22Rv1 (cell line): Measurements from ENCODE around the gene RPL7L1.

Source experiments
- H3K27ac ChIP-seq: fragments of 450-650 bp; 2 replicates; pipeline ENCODE4 v1.5.1; 2017
- ZFX ChIP-seq: fragments of 450-650 bp; IDR thresholded peaks from 2 replicates; pipeline ENCODE4 v1.6.1; 2017; ENCODE audit warnings: antibody characterized with exemption, borderline replicate concordance
- TF ChIP-seq, protein P1 (sequence below): fragments of 450-650 bp; IDR thresholded peaks from 2 replicates; pipeline ENCODE4 v1.5.1; 2017; ENCODE audit warnings: mild to moderate bottlenecking

RPL7L1 gene

DNA sequence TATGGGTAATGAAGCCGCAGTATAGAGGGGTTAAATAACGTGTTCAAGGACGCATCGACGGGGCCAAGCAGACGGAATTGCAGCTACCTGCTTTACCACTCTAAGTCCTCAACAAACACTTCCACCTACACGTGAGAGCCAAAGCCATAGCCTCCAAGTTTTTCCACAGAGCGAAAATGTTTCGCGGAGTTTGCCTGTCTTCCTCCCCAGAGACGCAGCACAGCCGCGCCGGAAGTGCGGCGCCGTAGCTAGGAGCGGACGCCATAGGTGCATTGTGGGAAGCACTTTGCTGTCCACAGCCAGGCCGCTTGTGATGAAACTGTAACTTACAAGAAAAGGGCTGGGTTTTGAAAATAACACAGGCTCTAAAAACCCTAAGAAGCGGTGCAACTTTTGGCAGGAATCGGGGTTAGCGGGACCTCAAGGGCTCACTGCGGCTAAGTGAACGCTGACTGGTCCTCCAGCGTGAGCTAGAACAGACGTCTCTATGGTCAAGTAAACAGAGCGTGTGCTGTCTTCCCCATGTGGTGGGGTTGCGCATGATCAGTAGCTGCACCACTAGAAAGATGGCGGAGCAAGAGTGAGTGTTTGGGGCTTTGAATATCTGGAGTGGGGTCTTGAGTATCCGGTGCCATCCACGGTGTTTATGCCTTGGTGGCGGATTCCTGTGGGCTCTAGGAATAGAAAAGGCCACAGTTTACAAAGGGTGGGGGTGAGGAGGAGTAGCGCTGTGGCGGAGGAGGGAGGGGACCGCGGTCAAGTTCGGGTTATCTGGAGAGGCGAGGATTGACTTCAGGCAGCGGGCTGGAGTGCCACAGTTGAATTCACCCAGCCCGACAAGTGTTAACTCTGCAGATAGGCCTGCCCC is at the start of gene RPL7L1:
TSS of gene RPL7L1 (plus strand) at position 245 of the 868 bp plus-strand sequence. CDS start at position 540, 295 bp downstream.
- no peak for TF ChIP-seq ZFX
- TF ChIP-seq, protein P1, sequence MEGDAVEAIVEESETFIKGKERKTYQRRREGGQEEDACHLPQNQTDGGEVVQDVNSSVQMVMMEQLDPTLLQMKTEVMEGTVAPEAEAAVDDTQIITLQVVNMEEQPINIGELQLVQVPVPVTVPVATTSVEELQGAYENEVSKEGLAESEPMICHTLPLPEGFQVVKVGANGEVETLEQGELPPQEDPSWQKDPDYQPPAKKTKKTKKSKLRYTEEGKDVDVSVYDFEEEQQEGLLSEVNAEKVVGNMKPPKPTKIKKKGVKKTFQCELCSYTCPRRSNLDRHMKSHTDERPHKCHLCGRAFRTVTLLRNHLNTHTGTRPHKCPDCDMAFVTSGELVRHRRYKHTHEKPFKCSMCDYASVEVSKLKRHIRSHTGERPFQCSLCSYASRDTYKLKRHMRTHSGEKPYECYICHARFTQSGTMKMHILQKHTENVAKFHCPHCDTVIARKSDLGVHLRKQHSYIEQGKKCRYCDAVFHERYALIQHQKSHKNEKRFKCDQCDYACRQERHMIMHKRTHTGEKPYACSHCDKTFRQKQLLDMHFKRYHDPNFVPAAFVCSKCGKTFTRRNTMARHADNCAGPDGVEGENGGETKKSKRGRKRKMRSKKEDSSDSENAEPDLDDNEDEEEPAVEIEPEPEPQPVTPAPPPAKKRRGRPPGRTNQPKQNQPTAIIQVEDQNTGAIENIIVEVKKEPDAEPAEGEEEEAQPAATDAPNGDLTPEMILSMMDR = no peak
- H3K27ac ChIP-seq = peak within 1 kb of the TSS; percentile 96

DNA sequence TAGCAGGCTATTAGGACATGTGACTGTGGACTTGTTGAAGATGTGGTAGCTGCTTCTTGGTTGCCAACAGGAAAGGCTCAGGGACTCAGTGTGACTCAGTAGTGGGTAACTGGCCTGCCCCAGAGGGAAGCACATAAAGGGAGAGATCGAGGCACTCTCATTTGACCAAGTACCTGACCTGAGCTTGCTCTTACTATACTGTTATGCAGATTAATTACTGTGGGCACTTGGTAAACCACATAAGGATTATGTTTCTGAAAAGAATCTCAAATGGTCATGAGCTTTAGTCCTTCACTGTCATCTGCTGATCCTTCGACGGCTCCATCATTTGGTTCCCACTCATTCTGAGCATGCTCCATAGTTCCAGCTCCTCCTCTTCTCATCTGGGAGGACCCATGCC is 48.2 kb upstream of the RPL7L1 start:
- H3K27ac ChIP-seq = no peak overlapping the region
- TF ChIP-seq, protein P1 = no peak
- no peak for TF ChIP-seq ZFX

DNA sequence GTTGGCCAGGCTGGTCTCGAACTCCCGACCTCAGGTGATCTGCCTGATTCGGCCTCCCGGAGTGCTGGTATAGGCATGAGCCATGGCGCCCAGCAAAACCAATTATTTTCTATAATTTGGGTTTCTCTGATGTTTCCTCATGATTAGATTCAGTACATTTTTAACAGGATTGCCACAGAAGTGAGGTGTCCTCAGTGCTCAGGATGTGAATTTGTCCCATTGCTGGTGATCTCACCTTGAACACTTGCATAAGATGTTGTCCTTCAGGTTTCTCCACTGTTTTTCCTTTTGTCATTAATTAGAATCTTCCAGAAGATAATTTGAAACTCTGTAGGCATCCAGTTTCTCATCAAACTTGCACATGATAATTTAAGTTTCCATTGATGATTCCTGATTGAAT is 45.4 kb upstream of the RPL7L1 start:
- no peak overlapping the region for H3K27ac ChIP-seq
- TF ChIP-seq, protein P1 = no peak
- TF ChIP-seq ZFX = no peak

DNA sequence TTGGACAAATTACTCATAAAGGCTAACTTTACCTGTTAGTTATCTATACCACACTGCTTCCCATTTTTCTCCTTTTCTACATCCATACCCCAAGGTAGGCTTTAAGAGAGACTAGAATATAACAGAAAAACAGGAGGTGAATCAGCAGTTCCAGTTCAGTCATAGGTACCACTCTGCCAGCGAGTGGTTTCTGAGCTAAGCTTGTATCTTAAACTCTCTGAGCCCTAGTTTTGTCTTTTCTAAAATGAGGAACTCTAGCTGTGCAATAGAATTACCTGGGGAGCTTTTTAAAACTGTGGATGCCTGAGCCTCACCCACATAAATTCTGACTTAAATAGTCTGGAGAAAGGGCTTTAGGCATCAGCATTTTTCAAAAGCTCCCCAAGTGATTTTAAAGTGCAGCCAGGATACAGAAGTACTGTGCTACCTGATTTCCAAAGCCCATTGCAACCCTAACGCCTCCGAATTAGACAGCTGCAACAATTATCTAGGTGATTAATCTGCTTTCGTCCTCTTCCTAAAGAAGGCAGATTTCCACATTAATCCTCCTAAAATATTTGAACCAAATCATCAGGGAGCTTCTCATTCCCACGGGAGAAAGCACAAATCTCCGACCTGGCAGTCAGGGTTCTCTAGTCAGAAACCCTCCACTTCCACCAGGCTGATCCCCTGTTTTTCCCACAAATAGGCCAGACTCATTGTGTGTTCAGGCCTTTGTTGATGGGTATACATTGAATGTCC is 37.4 kb upstream of the RPL7L1 start:
- H3K27ac ChIP-seq = no peak overlapping the region
- TF ChIP-seq, protein P1 = no peak
- TF ChIP-seq ZFX = no peak

DNA sequence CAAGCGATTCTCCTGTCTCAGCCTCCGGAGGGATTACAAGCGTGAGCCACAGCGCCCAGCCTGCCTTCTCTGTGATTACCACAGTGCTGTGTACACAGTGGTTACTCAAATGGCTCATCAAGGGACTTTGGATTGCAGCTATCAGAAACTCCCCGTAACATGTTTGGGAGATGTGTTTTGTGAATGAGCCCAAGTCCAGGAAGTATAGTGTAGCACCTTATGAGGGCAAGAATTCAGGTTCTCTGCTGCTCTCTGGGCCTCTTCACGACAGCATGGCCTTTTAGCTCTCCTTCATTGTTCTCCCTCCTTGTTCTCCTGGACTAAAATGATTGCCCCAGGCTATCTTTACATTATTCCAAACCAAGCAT is 34.1 kb upstream of the RPL7L1 start:
- TF ChIP-seq, protein P1 = no peak
- no peak for TF ChIP-seq ZFX
- no peak overlapping the region for H3K27ac ChIP-seq

DNA sequence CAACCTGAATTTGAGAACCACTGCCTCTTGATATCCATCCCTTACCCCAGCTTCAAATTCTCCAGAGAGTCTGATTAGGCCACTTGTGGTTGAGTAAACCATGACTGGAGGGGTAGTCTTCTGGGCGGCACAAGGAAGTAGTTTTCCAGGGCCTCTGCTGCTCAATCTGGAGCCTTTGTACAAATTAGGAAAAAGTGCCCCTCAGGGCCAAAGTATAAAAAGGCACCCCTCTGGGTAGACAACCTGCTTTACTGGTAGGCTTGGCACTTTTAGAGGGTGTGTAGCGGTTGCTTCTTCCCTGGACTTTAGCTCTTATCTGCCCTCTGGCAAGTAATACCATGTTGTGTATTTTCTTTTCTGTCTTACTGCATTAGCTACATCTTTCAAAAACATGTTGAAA is 32.9 kb upstream of the RPL7L1 start:
- TF ChIP-seq, protein P1 = no peak
- TF ChIP-seq ZFX = no peak
- H3K27ac ChIP-seq = no peak overlapping the region

DNA sequence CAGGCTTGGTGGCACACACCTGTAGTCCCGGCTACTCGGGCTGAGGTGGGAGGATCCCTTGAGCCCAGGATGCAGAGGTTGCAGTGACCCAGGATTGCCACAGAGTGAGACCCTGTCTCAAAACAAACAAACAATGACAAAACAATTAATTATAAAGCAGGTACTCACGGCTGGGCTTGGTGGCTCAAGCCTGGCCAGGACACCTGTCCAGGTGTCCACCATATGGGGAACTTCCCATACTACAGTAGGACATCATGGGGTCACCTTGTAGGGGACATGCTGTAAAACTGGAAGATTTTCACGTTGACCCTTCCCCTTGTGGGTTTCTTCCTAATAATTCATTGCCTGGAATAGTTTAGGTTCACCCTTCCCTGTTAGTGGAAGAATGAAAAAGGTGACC is 30.7 kb upstream of the RPL7L1 start:
- no peak overlapping the region for H3K27ac ChIP-seq
- TF ChIP-seq ZFX = no peak
- TF ChIP-seq, protein P1 = no peak
